HCT116 (cell line): ENCODE measurements around the gene RASGEF1C.

Source experiments
- CEBPB ChIP-seq: IDR thresholded peaks from 2 replicates; pipeline ENCODE4 v1.6.1; 2012; ENCODE audit warnings: low read depth
- CTCF ChIP-seq, 3 experiments: fragments of 200-600 bp in 1 of 3; sonication (generic) in 1 of 3; IDR thresholded peaks in 2 of 3; conservative IDR thresholded peaks in 1 of 3; 2 replicates each; pipeline ENCODE4 v1.5.1; 2012 to 2017; ENCODE audit warnings: low read depth in 2 of 3, low read length in 2 of 3, antibody characterized with exemption in 1 of 3, borderline replicate concordance in 1 of 3, control low read depth in 1 of 3, mild to moderate bottlenecking in 1 of 3, mixed read lengths in 1 of 3, mixed run types in 1 of 3, moderate library complexity in 1 of 3; ENCODE audit not compliant: insufficient read depth in 1 of 3
- POLR2A ChIP-seq: IDR thresholded peaks from 2 replicates; pipeline ENCODE4 v1.7.0; 2011; ENCODE audit warnings: borderline replicate concordance; ENCODE audit not compliant: insufficient read depth, insufficient read length; ENCODE audit errors: extremely low read depth
- TF ChIP-seq, protein P1 (sequence below): IDR thresholded peaks from 2 replicates; pipeline ENCODE4 v1.6.1; 2012; ENCODE audit warnings: low read depth

DNA sequence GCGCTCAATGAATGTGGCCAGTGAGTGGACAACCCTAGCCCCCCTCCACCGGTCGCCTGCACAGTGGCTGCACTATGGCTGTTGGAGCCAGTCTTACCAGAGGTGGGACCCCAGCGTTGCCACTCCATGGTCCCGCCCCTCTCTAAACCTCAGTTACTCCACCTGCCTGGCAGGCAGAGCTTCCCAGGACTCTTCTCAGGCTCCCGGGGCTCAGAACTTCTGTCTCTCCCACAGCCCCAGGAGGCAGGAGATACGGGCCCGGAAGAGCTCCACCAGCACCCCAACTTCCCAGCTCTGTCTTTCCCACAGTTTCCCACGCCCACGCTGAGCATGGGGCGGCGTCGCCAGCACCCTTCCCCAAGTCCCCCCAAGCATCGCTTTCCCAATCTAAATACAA, 975 bp downstream of the RASGEF1C start:
- TF ChIP-seq CEBPB (no peak), POLR2A (no peak), CTCF (IDR thresholded peaks at IDR 0.05 in 2 of 3, conservative IDR thresholded peaks at IDR 0.05 in 1 of 3; ENCODE audit: borderline replicate concordance in 1 of 3, insufficient read depth in 1 of 3, low read depth in 2 of 3, low read length in 2 of 3) (no peak)
- TF ChIP-seq, protein P1, sequence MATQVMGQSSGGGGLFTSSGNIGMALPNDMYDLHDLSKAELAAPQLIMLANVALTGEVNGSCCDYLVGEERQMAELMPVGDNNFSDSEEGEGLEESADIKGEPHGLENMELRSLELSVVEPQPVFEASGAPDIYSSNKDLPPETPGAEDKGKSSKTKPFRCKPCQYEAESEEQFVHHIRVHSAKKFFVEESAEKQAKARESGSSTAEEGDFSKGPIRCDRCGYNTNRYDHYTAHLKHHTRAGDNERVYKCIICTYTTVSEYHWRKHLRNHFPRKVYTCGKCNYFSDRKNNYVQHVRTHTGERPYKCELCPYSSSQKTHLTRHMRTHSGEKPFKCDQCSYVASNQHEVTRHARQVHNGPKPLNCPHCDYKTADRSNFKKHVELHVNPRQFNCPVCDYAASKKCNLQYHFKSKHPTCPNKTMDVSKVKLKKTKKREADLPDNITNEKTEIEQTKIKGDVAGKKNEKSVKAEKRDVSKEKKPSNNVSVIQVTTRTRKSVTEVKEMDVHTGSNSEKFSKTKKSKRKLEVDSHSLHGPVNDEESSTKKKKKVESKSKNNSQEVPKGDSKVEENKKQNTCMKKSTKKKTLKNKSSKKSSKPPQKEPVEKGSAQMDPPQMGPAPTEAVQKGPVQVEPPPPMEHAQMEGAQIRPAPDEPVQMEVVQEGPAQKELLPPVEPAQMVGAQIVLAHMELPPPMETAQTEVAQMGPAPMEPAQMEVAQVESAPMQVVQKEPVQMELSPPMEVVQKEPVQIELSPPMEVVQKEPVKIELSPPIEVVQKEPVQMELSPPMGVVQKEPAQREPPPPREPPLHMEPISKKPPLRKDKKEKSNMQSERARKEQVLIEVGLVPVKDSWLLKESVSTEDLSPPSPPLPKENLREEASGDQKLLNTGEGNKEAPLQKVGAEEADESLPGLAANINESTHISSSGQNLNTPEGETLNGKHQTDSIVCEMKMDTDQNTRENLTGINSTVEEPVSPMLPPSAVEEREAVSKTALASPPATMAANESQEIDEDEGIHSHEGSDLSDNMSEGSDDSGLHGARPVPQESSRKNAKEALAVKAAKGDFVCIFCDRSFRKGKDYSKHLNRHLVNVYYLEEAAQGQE: no peak
